K562 (cell line): ENCODE data around the gene NUCB2. TPM values are rescaled to one million over a fixed set of nuclear protein-coding genes. Genes with fewer than 3 reads are reported as not detected.

Experiments
- DNMT1 ChIP-seq: fragments of 450-650 bp; IDR thresholded peaks from 2 replicates; pipeline ENCODE4 v1.6.1; 2016; ENCODE audit warnings: antibody characterized with exemption, mild to moderate bottlenecking
- GABPA ChIP-seq: fragments of 200-800 bp; sonication (Bioruptor generic); conservative IDR thresholded peaks from 2 replicates; pipeline ENCODE4 v1.6.1; 2016; ENCODE audit warnings: low read depth, missing genetic modification characterization, missing compliant biosample characterization
- GATA2 ChIP-seq: sonication (generic); formaldehyde crosslinking; IDR thresholded peaks from 2 replicates; pipeline ENCODE4 v1.4.0; 2020; ENCODE audit warnings: mild to moderate bottlenecking, missing genetic modification reagents
- HEY1 ChIP-seq: fragments of 250-450 bp; sonication (Bioruptor Pico); IDR thresholded peaks from 2 replicates; pipeline ENCODE4 v1.5.0; 2020; ENCODE audit warnings: mild to moderate bottlenecking, moderate library complexity, borderline replicate concordance
- HMG20B ChIP-seq: fragments of 250-450 bp; sonication (Bioruptor Pico); IDR thresholded peaks from 2 replicates; pipeline ENCODE4 v1.5.0; 2021; ENCODE audit warnings: mild to moderate bottlenecking
- POLR2B ChIP-seq: fragments of 450-650 bp; IDR thresholded peaks from 2 replicates; pipeline ENCODE4 v1.6.1; 2018; ENCODE audit warnings: low read depth; ENCODE audit not compliant: partially characterized antibody
- POLR2H ChIP-seq: IDR thresholded peaks from 2 replicates; pipeline ENCODE4 v1.6.1; 2016; ENCODE audit warnings: missing genetic modification characterization, low read depth, mild to moderate bottlenecking, control low read depth, missing compliant biosample characterization, moderate library complexity
- RBM14 ChIP-seq: fragments of 200-400 bp; formaldehyde crosslinking; IDR thresholded peaks from 2 replicates; pipeline ENCODE4 v1.6.1; 2018; ENCODE audit warnings: low read depth, mild to moderate bottlenecking, low read length, moderate library complexity, borderline replicate concordance; ENCODE audit not compliant: insufficient read depth
- SMARCB1 ChIP-seq: IDR thresholded peaks from 2 replicates; pipeline ENCODE4 v1.6.1; 2011; ENCODE audit warnings: improper control_type of control experiment, low read depth; ENCODE audit not compliant: insufficient read length
- SRF ChIP-seq, 2 experiments: fragments of 250-450, 450-650 bp in 1 of 2; sonication (Bioruptor Pico) in 1 of 2; sonication (generic) in 1 of 2; formaldehyde crosslinking; IDR thresholded peaks; 2 replicates each; pipeline versions ENCODE4 v1.5.0 to v1.5.1; 2020 to 2022; ENCODE audit warnings: mild to moderate bottlenecking in 1 of 2, missing genetic modification reagents in 1 of 2
- TEAD4 ChIP-seq, 2 experiments: sonication (generic) in 1 of 2; formaldehyde crosslinking in 1 of 2; IDR thresholded peaks; 2 replicates each; pipeline versions ENCODE4 v1.6.1 to v1.8.0; 2012 to 2022; ENCODE audit warnings: borderline replicate concordance in 1 of 2, inconsistent platforms in 1 of 2, low read length in 1 of 2, mild to moderate bottlenecking in 1 of 2, missing genetic modification reagents in 1 of 2
- polyA plus RNA-seq, 8 experiments: library from polyadenylated mRNA; depleted of rRNA in 4 of 8; stranded (reverse) in 5 of 8; unstranded in 3 of 8; fragments of >200 nt; fragmentation: Nextera tagmentation in 2 of 8; fragmentation: Illumina TruSeq in 1 of 8; extraction: Ambion mirVana in 2 of 8; extraction: Trizol in 1 of 8; gene quantifications; 2 replicates each; pipeline versions ENCODE4 v1.2.1 to v1.2.3, GENCODE V29; 2011 to 2014; ENCODE audit warnings: inconsistent platforms in 1 of 8, missing spikeins in 1 of 8
- total RNA-seq, 7 experiments: library from RNA; depleted of rRNA in 6 of 7; stranded (reverse); fragments of >200 nt in 6 of 7; fragmentation: Illumina TruSeq in 2 of 7; extraction: Trizol in 2 of 7; gene quantifications; 2 replicates each; pipeline versions ENCODE4 v1.2.1 to v1.2.3, GENCODE V29; 2011 to 2021; ENCODE audit warnings: low replicate concordance in 1 of 7
- TF ChIP-seq, protein P1 (sequence below): sonication (generic); formaldehyde crosslinking; IDR thresholded peaks from 2 replicates; pipeline ENCODE4 v1.8.0; 2022; ENCODE audit warnings: missing genetic modification reagents, mild to moderate bottlenecking, moderate library complexity, borderline replicate concordance
- TF ChIP-seq, protein P2 (sequence below): fragments of 450-650 bp; formaldehyde crosslinking; IDR thresholded peaks from 2 replicates; pipeline ENCODE4 v1.4.0; 2022; ENCODE audit warnings: mild to moderate bottlenecking, moderate library complexity
- TF ChIP-seq, protein P3 (sequence below): fragments of 250-450 bp; sonication (Bioruptor Pico); IDR thresholded peaks from 2 replicates; pipeline ENCODE4 v1.5.0; 2022; ENCODE audit warnings: mild to moderate bottlenecking
- TF ChIP-seq, protein P4 (sequence below): sonication (generic); formaldehyde crosslinking; IDR thresholded peaks from 2 replicates; pipeline ENCODE4 v1.8.1; 2023; ENCODE audit warnings: mild to moderate bottlenecking, missing genetic modification reagents
- TF ChIP-seq, protein P5 (sequence below): fragments of 250-450 bp; sonication (Bioruptor Pico); IDR thresholded peaks from 2 replicates; pipeline ENCODE4 v1.5.0; 2021
- TF ChIP-seq, protein P6 (sequence below), 2 experiments: fragments of 250-450 bp in 1 of 2; fragments of 450-650 bp in 1 of 2; sonication (Bioruptor Pico) in 1 of 2; IDR thresholded peaks; 2 replicates each; pipeline versions ENCODE4 v1.6.1 to v1.8.0; 2016 to 2021; ENCODE audit warnings: mild to moderate bottlenecking in 2 of 2, moderate library complexity in 2 of 2, missing compliant biosample characterization in 1 of 2, missing genetic modification characterization in 1 of 2

The NUCB2 gene
- total and polyA plus RNA-seq, 9 of the 15 experiments (the other 6 are each of a cell fraction or from before 2014, with no cell fraction given): 54.0 to 108 (median 84.6) TPM

DNA sequence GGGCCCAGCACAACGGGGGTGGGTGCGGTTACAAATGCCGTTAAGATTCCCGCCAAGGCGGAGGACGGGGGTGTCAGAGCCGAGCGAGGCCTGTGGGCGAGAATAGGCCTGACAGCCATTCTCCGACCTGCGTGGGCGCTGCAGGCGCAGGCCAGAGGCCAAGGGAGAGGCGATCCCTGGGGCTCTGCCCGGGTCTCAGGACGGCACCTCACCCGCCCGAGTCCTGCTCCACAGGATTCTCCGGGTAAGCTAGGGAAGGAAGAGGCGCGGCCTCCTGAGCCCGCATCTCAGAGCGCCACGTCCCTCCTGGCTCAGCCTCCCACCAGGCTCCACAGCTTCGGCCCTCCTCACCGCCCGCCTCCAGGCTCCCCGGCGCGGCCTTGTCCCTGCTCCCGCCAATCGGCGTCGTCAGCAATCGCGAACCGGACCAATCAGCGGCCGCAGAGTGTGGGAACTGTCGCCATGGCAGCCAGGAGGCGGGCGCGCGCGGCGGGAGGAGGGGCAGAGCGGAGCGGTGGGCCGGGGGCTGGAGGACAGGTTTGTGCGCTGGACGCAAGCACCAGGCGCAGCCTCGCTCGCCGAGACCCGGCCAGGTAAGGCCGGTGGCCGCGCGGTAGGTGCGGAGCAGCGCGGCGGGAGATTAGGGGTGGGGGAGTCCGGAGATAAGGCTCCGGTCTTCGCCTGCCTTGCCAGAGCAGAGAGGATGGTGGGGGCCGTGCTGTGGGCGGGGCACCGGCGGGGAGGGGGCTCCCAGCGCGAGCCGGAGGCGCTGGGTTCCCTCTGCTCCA is at the start of gene NUCB2 (continued):
- TF ChIP-seq, protein P1, sequence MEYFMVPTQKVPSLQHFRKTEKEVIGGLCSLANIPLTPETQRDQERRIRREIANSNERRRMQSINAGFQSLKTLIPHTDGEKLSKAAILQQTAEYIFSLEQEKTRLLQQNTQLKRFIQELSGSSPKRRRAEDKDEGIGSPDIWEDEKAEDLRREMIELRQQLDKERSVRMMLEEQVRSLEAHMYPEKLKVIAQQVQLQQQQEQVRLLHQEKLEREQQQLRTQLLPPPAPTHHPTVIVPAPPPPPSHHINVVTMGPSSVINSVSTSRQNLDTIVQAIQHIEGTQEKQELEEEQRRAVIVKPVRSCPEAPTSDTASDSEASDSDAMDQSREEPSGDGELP (CRISPR knock-in tag): peak; percentile 72
- TF ChIP-seq GABPA (0 out of 2 replicates have a peak, but pooled peaks have one; percentile 61), DNMT1 (no peak), HMG20B (CRISPR knock-in tag) (no peak), SRF (CRISPR knock-in tag; IDR thresholded peaks at IDR 0.05) (peak in 1 of 2 experiments; percentile 45; a peak in 1 of 4 replicates), TEAD4 (IDR thresholded peaks at IDR 0.05; ENCODE audit: low read length) (peak; percentile 72; the same call in 1 of the 2 replicates), TEAD4 (CRISPR knock-in tag; IDR thresholded peaks at IDR 0.05; ENCODE audit: borderline replicate concordance) (no peak), RBM14 (no peak), POLR2H (tag) (peak; percentile 80), GATA2 (peak; percentile 49; the same call in 1 of the 2 replicates), HEY1 (CRISPR knock-in tag) (no peak), SMARCB1 (no peak), POLR2B (peak; percentile 91)
- TF ChIP-seq, protein P2, sequence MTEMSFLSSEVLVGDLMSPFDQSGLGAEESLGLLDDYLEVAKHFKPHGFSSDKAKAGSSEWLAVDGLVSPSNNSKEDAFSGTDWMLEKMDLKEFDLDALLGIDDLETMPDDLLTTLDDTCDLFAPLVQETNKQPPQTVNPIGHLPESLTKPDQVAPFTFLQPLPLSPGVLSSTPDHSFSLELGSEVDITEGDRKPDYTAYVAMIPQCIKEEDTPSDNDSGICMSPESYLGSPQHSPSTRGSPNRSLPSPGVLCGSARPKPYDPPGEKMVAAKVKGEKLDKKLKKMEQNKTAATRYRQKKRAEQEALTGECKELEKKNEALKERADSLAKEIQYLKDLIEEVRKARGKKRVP (CRISPR knock-in tag): no peak
- TF ChIP-seq, protein P3, sequence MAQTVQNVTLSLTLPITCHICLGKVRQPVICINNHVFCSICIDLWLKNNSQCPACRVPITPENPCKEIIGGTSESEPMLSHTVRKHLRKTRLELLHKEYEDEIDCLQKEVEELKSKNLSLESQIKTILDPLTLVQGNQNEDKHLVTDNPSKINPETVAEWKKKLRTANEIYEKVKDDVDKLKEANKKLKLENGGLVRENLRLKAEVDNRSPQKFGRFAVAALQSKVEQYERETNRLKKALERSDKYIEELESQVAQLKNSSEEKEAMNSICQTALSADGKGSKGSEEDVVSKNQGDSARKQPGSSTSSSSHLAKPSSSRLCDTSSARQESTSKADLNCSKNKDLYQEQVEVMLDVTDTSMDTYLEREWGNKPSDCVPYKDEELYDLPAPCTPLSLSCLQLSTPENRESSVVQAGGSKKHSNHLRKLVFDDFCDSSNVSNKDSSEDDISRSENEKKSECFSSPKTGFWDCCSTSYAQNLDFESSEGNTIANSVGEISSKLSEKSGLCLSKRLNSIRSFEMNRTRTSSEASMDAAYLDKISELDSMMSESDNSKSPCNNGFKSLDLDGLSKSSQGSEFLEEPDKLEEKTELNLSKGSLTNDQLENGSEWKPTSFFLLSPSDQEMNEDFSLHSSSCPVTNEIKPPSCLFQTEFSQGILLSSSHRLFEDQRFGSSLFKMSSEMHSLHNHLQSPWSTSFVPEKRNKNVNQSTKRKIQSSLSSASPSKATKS (CRISPR knock-in tag): no peak
- TF ChIP-seq, protein P4, sequence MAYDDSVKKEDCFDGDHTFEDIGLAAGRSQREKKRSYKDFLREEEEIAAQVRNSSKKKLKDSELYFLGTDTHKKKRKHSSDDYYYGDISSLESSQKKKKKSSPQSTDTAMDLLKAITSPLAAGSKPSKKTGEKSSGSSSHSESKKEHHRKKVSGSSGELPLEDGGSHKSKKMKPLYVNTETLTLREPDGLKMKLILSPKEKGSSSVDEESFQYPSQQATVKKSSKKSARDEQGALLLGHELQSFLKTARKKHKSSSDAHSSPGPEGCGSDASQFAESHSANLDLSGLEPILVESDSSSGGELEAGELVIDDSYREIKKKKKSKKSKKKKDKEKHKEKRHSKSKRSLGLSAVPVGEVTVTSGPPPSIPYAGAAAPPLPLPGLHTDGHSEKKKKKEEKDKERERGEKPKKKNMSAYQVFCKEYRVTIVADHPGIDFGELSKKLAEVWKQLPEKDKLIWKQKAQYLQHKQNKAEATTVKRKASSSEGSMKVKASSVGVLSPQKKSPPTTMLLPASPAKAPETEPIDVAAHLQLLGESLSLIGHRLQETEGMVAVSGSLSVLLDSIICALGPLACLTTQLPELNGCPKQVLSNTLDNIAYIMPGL: no peak
- TF ChIP-seq, protein P5, sequence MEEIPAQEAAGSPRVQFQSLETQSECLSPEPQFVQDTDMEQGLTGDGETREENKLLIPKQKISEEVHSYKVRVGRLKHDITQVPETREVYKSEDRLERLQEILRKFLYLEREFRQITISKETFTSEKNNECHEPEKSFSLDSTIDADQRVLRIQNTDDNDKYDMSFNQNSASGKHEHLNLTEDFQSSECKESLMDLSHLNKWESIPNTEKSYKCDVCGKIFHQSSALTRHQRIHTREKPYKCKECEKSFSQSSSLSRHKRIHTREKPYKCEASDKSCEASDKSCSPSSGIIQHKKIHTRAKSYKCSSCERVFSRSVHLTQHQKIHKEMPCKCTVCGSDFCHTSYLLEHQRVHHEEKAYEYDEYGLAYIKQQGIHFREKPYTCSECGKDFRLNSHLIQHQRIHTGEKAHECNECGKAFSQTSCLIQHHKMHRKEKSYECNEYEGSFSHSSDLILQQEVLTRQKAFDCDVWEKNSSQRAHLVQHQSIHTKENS (CRISPR knock-in tag): no peak
- TF ChIP-seq, protein P6, sequence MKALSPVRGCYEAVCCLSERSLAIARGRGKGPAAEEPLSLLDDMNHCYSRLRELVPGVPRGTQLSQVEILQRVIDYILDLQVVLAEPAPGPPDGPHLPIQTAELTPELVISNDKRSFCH (CRISPR knock-in tag; IDR thresholded peaks at IDR 0.05): no peak
- TF ChIP-seq, protein P6 (tag; IDR thresholded peaks at IDR 0.05): peak; percentile 64; the same call in 1 of the 2 replicates
